ENCODE data around the gene SFMBT2. TPM values are rescaled to one million over a fixed set of nuclear protein-coding genes. Genes with fewer than 3 reads are reported as not detected.

The SFMBT2 gene
- total RNA-seq, 1 experiment from 2014 or later, result 0.02 TPM

GRCh38 chr10:7319632-7320031 lies 91.2 kb downstream of the SFMBT2 start:
- no peaks in the 10 kb centered on the region for H3K79me2 ChIP-seq (ENCODE audit: insufficient read depth, low read length)
- DNase-seq (ENCODE audit: low read depth, low spot score), result no peak
- ATAC-seq, result no peak
- BruUV-seq (replicated peaks), result no TSS peak
- no peak overlapping the region for H3K4me2 ChIP-seq (ENCODE audit: low read length)
- no peak for TF ChIP-seq EZH2phosphoT487 (IDR thresholded peaks at IDR 0.05; ENCODE audit: borderline replicate concordance)
- no peak for TF ChIP-seq ZBTB33 (IDR thresholded peaks at IDR 0.05; ENCODE audit: extremely low read depth, insufficient replicate concordance, low read length)
- TF ChIP-seq CBX3 (IDR thresholded peaks at IDR 0.05; ENCODE audit: low read depth), result no peak
- TF ChIP-seq CEBPB (IDR thresholded peaks at IDR 0.05; ENCODE audit: low read depth), result no peak
- no peak for TF ChIP-seq SIN3A (IDR thresholded peaks at IDR 0.05; ENCODE audit: low read depth)
- no peak for TF ChIP-seq FOSL1 (IDR thresholded peaks at IDR 0.05; ENCODE audit: low read depth)
- TF ChIP-seq CTCF (IDR thresholded peaks at IDR 0.05 in 2 of 3, conservative IDR thresholded peaks at IDR 0.05 in 1 of 3; ENCODE audit: borderline replicate concordance in 1 of 3, insufficient read depth in 1 of 3, low read depth in 2 of 3, low read length in 2 of 3), result no peak
- TF ChIP-seq TCF7L2 (IDR thresholded peaks at IDR 0.05; ENCODE audit: borderline replicate concordance, extremely low read depth, insufficient read depth, insufficient read length), result no peak
- no peak for TF ChIP-seq RAD21 (IDR thresholded peaks at IDR 0.05; ENCODE audit: low read depth)
- TF ChIP-seq REST (IDR thresholded peaks at IDR 0.05; ENCODE audit: low read depth), result no peak
- no peak for TF ChIP-seq SP1 (IDR thresholded peaks at IDR 0.05; ENCODE audit: low read depth)
- TF ChIP-seq JUND (IDR thresholded peaks at IDR 0.05), result no peak
- TF ChIP-seq MAX (IDR thresholded peaks at IDR 0.05), result no peak
- no peak for TF ChIP-seq EGR1 (IDR thresholded peaks at IDR 0.05; ENCODE audit: low read depth)
- no peak for TF ChIP-seq ATF3 (IDR thresholded peaks at IDR 0.05)
- no peak for TF ChIP-seq YY1 (IDR thresholded peaks at IDR 0.05; ENCODE audit: extremely low read depth, insufficient replicate concordance, low read depth, low read length)
- no peak for TF ChIP-seq SRF (IDR thresholded peaks at IDR 0.05; ENCODE audit: low read depth)
- no peak for TF ChIP-seq ELF1 (IDR thresholded peaks at IDR 0.05; ENCODE audit: borderline replicate concordance, low read depth)
- TF ChIP-seq ZNF274 (IDR thresholded peaks at IDR 0.05; ENCODE audit: low read depth, low read length), result no peak
- TF ChIP-seq ZFX (IDR thresholded peaks at IDR 0.05), result no peak
- H3K9me3 ChIP-seq (ENCODE audit: control insufficient read depth in 1 of 2, insufficient read depth in 1 of 2, low read depth in 1 of 2, low read length in 2 of 2), result peaks cover 0 to 2% of the 10 kb centered on the region in 2 experiments; a peak in 1 of 4 replicates
- H3K9ac ChIP-seq (ENCODE audit: low read length), result no peak overlapping the region
- H3K4me3 ChIP-seq (replicated peaks in 1 of 2; ENCODE audit: low read depth in 1 of 2, low read length in 2 of 2), result no peak overlapping the region
- H2AFZ ChIP-seq (ENCODE audit: low read depth, low read length, poor library complexity, severe bottlenecking), result no peak overlapping the region
- RAD21 ChIA-PET (ENCODE audit: low non-redundant PET in 1 of 2, low total read pairs in 2 of 2, uncharacterized antibody in 2 of 2, unreplicated experiment in 2 of 2), result no interaction called here
- H3K27me3 ChIP-seq (ENCODE audit: insufficient read depth, low read length), result no peaks in the 10 kb centered on the region
- no peaks in the 10 kb centered on the region for H3K4me1 ChIP-seq (ENCODE audit: control insufficient read depth in 1 of 2, insufficient read depth in 2 of 2, low read length in 2 of 2)
- CTCF ChIA-PET, result no interaction called here
- H3K9me2 ChIP-seq (ENCODE audit: insufficient read depth), result no peaks in the 10 kb centered on the region
- POLR2A ChIA-PET, result no interaction called here
- no peaks in the 10 kb centered on the region for H4K20me1 ChIP-seq (ENCODE audit: insufficient read depth)
- no peak overlapping the region for H3K27ac ChIP-seq (ENCODE audit: low read depth, low read length)
- intact Hi-C loops (cut with micrococcal nuclease), result no loop called here
- H3K36me3 ChIP-seq (ENCODE audit: control insufficient read depth in 1 of 2, insufficient read depth in 2 of 2, low read length in 2 of 2), result no peaks in the 10 kb centered on the region

Measured in HCT116 (cell line).